Stimulated activated CD8-positive, alpha-beta memory T cell treated with anti-CD3 and anti-CD28 coated beads, Interleukin-12 subunit alpha, Interleukin-12 subunit beta, amount 100 ng/mL, for 24 hours (primary cell): ENCODE results near the gene TASP1.
"Not testable (repeated sequence)": the region's sequence is repeated elsewhere in the genome, so short reads cannot be mapped to it uniquely, and the experiment has no call there.

Experiments
- DNase-seq: peaks from one replicate; pipeline ENCODE4 v3.0.0-alpha.2; 2020; ENCODE audit errors: extremely low read depth

TASP1 gene, protein sequence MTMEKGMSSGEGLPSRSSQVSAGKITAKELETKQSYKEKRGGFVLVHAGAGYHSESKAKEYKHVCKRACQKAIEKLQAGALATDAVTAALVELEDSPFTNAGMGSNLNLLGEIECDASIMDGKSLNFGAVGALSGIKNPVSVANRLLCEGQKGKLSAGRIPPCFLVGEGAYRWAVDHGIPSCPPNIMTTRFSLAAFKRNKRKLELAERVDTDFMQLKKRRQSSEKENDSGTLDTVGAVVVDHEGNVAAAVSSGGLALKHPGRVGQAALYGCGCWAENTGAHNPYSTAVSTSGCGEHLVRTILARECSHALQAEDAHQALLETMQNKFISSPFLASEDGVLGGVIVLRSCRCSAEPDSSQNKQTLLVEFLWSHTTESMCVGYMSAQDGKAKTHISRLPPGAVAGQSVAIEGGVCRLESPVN

DNA sequence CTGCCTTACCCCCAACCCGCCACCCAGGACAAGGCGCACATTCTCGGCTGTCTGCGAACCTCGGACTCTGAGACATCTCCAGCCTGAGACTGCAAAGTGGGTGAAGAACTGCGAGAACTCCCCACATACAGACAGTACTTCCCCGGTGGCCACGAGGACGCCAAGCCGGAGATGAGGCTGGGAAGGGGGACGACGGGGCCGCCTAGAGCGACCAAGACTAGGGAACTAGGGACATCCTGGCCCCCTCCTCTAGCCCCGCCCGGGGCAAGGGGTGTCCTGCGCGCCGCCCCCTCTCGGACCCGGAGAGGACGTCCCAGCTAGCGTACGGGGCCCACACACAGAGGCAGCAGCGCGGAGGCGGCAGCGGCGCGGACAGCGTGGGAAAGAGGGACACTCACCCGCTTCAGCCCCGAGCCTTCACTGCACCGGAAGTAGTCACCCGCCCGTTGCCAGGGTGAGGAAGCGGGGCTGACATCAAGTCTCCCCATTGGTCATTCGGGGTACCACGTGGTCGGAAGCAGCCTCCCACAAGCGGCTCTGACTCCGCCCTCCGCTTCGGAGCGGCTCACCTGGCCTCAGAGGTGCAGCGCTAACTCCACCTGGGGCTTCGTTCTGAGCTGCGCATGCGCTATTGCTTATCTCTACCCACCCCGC is at the start of gene TASP1:
Gene TASP1, minus strand, starts transcription at position 437 of the 654 bp plus-strand sequence. CDS start 8,854 bp downstream, outside the sequence.
- DNase-seq, result peak; percentile 84

DNA sequence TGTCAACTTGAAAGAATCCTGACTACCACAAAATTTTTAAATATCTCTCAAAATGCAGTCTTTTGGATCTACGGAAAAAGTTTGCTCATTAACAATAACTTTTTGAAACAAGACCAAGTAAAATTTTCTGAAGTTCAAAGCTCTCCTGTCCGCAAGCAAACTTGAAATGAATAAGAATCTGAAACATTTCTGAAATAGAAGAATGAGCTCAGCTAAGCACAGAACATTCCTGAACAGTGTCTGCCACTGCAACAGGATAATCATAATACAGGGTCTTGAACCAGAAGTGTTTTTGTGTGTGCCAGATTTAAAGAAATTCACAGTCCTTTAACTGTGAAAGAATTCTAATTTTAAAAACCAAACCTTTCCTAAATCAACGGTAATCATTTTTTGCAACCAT is 49.1 kb upstream of the TASP1 start:
- DNase-seq, result no peak

DNA sequence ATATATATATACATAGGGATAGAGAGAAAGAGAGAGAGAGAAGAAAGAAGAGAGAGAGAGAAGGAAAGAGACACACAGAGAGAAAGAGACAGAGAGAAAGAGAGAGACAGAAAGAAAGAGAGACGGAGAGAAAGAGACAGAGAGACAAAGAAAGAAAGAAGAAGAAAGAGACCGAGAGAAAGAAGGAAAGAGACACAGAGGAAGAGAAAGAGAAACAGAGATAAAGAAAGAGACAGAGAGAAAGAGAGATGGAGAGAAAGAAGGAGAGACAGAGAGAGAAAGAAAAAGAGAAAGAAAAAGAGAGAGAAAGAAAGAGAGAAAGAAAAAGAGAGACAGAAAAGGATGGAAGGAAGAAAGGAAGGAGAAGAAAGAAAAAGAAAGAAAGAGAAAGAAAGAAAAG is 46.9 kb upstream of the TASP1 start:
- no peak for DNase-seq

DNA sequence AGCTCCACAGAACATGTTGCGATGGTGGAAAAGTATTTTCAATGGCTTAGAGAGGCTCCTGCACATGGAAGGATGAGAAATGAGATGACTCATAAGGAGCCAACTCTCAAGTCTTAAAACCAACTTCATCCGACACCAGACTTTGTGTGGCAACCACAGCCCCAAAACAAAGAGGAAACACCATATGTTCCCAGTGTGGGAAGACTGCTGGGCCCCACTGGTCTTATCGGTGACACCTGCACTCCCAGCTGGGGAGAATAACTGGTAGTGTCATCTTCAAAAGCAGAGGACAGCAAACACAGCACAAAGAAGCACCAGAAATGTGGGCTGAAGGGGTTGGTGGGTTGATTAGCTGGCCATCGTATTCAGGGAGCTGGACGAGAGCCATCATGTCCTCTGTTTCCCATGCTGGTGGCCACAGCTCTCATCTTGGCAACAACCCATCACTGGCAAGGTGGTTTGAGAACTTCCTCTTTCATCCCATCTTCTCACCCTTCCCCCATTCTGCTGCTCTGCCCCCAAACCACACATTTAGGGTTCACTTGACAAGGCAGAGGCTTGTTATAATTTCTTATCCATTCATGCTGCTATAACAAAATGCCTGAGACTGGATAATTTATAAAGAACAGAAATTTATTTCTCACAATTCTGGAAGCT is 46.0 kb upstream of the TASP1 start:
- DNase-seq, result no peak

DNA sequence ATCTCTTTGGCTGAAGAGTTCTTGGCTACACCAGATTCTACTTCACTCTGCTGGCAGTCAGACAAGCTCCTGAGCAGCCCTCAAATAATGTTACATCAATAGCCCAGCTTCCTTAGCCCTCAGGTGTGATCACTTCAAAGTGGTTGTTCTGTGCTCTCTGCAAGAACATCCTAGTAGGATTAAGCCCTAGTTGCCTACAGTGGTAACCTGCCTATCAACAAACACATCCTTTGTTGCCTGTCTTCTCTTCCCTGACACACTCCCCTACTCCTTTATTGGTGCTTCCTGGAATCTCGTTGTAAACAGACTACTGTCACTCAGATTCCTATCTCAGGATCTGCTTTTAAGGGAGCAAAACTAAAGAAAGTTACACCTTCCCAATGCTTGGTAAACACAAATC is 45.1 kb upstream of the TASP1 start:
- no peak for DNase-seq

DNA sequence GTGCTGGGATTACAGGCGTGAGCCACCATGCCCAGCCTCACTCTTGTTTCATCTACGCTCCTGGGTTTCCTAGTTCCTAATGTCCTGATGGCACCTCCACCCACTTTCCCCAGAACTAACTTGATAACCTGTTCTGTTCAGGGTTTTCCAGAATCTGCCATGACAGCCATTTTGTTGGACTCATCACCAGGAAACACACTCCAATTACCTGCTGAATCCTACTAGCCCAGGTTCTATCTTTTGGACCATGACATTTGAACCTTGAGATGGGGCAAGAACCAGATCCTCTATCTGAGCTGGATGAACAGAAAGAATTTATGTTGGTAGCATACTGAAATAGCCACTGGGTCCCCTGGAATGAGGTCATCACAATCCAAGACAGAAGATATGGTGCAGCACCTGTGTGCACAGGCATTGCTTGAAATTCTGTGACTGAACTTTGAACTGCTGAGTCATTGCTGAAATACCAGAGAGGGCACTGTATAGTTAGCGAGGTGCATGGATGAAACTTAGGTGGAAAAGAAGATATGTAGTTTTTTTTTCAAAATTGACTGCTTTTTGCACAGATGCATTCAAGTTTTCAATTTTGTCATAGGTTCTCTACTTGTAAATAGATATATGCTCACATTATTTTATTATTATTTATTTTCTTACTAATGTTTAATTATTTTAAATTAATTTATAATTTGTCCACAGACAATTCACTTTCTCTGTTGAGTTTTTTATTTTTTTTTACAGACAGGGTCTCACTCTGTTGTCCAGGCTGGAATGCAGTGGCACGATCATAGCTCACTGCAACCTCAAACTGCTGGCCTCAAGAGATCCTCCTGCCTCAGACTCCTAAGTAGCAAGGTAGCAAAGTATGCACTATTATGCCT is 42.8 kb upstream of the TASP1 start:
- no peak for DNase-seq

DNA sequence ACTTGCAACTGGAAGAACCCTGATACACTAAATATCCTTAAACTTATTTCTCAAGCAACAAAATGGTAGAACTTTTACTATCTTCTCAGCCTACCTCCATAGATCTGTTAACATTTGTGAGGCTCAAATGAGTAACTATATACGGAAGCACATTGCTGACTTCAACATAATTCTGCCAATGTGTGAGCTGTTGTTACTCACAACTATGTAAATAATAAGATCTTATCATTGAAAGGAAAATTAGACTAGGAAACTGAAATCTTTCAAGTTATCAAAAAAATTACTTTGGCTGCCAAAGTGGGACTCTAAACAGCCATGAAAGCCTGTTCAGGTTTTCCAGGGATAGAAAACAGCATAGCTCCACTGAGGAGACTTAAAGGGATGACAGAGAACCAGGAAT is 40.2 kb upstream of the TASP1 start:
- DNase-seq, result no peak

DNA sequence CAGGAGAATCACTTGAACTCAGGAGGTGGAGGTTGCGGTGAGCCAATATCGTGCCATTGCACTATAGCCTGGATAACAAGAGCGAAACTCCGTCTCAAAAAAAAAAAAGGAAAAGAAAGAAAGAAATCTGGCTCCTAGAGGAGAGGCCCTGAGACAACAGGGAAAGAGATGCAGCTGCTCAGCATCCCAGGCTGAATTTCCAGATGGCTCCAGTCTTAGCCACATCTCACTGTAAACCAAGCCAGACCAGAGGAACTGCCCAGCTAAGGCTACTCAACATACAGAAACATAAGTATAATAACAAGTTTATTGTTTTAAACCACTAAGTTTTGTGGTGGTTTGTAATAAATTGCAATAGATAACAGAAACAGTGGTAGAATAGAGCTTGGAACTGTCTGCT is 38.5 kb upstream of the TASP1 start:
- no peak for DNase-seq

DNA sequence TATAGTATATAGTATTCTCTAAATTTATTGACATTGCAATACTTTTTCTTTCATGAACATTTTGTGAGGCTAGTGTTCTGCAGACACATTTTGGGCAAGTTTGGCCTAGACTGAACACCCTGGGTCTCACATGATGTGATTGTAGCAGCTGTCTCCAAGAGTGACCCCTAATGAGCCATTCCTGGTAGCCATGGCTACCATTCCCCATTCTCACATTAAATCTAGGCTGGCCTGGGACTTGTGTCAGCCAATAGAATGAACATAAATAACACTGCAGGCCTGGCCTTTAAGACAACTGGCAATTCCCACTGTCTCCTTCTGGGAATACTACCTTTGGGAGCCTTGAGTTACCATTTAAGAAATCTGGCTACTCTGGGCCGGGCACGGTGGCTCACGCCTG is 38.0 kb upstream of the TASP1 start:
- DNase-seq, result no peak

DNA sequence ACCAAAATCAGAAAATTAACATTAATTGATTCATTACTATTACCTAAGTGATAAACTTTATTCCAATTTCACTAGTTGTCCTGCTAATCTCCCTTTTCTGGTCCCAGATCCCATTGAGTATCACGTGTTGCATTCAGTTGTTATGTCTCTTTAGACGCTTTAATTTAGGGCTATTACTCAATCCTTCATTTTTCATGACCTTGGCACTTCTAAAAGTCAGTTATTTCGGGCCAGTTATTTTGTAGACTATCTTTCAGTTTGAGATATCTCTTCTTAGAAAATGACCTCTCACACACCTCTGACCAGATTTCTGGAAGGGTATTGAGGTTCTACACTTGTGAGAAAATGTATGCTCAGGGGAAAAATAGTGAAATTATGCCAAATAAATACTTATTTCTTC is 34.0 kb upstream of the TASP1 start:
- no peak for DNase-seq

DNA sequence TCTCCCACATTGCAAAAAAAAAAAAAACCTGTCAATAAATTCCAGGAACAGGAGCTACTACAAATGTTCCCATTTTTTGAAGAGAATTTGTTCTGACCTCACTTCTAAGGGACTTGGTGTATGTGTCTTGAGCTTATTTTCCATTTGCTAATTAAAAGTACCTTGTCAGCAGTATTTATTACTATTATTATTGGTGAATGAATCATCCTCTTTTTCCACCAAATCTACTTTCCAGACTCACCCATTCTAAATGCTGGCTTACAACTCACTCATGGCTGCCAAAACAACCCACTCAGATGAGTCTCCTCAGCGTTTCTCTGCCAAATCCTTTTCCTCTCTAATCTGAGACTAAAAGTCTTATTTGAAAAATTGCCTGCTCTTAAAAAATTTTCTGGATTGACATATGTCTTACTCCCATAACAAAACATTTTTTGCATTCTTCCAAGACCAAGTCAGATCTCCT is 33.2 kb upstream of the TASP1 start:
- no peak for DNase-seq

DNA sequence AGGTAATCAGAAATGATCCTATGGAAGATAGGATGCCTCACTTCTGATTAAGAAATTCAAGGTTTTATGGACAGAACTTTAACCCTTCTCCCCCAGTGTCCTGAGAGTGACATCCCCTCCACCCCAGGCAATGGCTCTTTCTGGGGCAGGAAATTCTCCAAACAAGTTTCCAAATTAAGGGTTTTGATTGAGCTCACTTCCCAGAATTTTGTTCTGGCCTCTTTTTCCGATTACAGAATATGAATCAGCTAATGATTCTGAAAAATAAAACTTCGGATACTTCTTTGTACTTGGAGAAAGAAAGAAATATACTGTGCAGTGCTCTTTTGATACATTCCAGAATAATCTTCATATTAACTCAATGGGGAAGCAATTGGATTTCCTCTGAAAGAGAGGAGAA is 32.8 kb upstream of the TASP1 start:
- no peak for DNase-seq

DNA sequence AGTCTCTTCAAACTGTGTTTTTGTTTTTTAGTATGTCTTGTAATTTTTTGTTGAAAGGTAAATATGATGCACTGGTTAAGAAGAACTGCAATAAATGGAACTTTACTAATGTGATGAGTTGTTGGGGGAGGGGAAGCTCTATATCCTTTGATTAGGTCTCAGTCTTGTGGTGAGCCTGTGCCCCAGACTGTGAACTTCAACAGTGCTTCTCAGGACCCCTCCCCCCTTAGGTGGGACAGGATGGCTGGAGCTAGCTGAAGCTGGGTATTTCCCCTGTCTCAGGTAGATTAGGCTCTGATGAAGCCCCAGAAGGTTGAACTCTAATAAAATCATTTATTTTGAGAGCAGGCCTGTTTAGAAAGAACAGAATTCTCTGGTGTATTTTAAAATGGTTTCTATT is 31.4 kb upstream of the TASP1 start:
- no peak for DNase-seq

DNA sequence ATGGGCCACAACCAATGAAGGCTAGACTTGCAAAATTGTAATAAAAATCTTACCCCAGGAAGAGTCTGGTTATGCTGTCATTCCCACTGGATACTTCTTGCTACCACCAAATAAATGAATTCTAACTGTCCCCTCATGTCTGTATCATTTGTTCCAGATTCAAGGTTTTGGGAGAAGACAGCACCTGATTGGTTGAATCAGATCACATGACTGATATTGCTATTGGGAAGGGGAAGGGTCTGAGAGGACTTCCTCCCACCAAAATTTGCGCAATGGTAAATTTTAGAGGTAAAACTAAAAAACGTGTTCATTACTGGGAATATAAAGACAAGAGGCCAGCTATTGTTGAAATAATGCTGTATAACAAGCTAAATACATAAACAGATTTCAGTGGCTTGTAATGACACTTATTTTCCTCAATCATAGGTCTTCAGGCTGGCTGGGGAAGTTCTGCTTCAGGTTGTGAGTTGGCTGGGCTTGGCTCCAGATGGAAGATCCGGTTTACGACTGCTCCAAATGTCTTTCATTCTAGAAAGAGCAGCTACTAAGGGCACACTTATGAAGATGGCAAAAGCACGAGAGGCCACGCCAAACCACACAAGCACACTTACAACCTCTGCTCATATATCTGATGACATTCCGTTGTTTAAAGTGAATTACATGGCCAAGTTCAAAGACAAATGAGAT is 27.1 kb upstream of the TASP1 start:
- DNase-seq, result no peak

DNA sequence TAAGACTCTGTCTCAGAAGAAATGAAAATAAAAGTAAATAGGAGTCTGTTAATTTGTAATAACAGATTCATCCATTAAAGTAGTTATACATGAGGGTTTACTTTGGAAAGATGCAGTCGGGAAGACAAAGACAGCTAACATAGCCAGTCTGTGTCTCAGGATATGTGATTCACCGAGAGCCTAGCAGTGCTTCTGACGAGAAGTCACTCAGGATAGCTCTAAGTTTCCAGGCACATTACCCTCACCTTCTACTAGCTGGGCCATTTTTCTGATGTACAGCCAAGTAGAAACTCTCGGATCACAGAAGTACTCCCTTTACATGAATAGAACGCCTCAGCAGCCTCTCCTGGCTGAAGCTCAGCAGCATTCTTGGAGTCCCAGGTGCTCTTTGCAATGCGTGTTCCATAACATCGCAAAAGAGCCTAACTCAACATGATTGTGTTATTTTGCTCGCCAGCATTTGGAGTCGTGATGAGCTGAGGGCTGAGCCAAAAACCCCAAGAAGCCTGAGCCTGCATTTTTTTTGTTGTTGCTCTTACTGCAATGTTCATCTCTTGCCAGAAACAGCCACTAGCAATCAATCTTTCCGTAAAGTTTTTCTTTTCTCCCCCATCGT is 22.4 kb upstream of the TASP1 start:
- no peak for DNase-seq

DNA sequence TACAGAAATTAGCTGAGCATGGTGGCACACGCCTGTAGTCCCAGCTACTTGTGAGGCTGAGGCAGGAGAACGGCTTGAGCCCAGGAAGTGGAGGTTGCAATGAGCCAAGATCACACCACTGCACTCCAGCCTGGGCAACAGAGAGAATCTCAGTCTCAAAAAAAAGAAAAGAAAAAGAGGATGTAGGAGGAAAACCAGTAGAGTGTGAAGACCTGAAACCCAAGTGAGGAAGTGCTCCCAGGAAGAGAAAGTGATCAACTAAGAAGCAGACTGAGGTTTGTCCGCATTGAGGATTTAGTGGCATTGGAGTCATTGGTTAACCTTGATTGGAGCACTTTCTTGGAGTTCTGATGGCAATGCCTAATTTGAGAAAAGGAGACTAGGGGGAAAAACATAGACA is 20.6 kb upstream of the TASP1 start:
- DNase-seq, result no peak

DNA sequence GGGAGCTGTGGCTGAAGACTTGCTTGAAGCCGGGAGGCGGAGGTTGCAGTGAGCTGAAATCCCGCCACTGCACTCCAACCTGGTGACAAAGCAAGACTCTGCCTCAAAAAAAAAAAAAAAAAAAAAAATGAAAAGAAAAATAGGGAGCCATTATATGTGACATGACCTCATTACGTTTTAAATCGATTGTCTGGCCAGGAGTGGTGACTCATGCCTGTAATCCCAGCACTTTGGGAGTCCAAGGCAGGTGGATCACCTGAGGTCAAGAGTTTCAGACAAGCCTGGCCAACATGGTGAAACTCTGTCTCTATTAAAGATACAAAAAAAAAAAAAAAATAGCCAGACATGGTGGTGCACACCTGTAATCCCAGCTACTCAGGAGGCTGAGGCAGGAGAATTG is 19.3 kb upstream of the TASP1 start:
- DNase-seq, result not testable (repeated sequence)

DNA sequence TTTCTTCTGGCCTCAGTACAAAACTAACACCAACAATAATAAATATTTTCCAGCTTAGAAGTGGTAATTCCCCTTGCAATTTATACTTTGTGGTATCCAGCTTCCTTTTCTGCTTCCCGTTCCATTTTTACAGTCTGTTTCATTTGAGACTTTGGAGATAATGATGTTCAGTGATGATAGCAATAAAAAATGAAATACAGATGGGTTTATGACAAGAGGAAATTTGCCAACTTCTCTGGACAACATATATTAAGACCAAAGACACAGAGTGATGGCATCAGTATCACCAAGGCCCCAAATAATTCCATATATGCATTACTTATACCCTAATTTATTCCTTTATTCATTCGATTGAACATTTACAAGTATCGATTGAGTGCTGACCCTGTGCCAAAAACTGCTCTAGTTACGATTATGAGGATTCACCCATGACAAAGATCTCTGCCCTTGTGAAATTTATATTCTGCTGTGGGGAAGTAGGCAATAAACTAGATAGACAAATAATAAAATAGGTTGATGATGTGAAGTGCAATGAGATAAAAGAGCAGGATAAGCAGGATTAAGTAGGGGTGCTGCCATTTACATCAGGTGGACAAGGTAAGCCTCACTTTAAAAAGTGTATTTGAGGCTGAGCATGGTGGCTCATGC is 18.1 kb upstream of the TASP1 start:
- no peak for DNase-seq

DNA sequence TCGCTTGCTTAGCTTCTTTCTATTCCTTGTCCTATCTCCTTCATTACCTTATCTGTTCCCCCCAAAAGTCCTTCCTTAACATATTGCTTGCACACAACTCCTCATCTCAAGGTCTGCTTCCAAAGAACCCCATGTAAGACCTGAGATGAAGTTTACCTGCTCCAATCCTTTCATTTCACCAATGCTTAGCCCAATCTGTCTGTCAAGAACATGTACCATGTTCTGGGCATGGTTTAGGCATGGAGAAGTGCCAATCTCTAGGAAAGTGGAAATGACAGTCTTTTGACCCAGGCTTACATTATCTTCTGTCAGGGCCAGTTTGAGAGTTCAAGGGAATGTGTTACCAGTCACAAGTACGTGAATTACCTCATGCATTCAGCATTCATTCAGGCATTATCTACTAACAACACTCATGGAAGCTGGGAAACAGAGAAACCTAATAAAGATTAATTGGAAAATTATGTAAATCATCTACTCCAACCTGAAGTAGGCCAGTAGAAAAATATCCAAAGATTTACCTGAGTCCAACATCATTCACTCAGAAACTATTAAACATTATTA is 15.8 kb upstream of the TASP1 start:
- DNase-seq, result no peak

DNA sequence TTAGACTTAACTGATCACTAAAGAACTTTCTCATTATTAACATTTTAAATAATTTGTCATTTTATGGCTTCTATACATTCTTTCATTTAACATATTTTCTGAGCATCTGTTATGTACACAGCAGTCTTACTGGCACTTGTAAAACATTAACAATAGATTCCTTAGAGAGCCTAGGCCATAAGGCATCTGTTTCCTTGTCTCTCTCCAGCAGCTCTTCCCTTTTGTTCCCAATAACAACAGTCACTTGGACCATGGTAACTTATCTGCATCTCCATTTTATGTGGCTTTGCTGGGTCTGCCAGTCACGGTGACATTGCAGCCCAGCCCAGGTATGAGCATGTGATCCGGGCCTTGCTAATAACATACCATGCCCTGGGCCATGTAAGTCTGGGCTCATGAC is 11.7 kb upstream of the TASP1 start:
- no peak for DNase-seq
